Stimulated activated CD4-positive, alpha-beta T cell treated with anti-CD3 and anti-CD28 coated beads, Interleukin-1b, Interleukin-23, amount 100 ng/mL, for 1 hour (primary cell): ENCODE data around the gene MARK3.

ENCODE experiments used
- DNase-seq, 2 donors: peaks; one replicate each; pipeline ENCODE4 v3.0.0-alpha.2; 2020; ENCODE audit warnings: low read depth in 2 of 2

The MARK3 gene

GRCh38 chr14:103535081-103535890 lies 150.1 kb downstream of the MARK3 start:
- no peak for DNase-seq

GRCh38 chr14:103535891-103536565 lies 150.8 kb downstream of the MARK3 start:
- DNase-seq = no peak

GRCh38 chr14:103536693-103537092 lies 151.5 kb downstream of the MARK3 start:
- no peak for DNase-seq

GRCh38 chr14:103537175-103537990 lies 152.2 kb downstream of the MARK3 start:
- DNase-seq = no peak

GRCh38 chr14:103538291-103539055 lies 153.3 kb downstream of the MARK3 start:
- no peak for DNase-seq

- DNase-seq = no peak
These were observed 154.0 kb downstream of the MARK3 start for GRCh38 chr14:103539056-103539825.

- DNase-seq = no peak
These were observed 155.8 kb downstream of the MARK3 start for GRCh38 chr14:103540821-103541708.

- no peak for DNase-seq
These were observed 156.7 kb downstream of the MARK3 start for GRCh38 chr14:103541709-103542604.

GRCh38 chr14:103542605-103543088 lies 157.4 kb downstream of the MARK3 start:
- no peak for DNase-seq

- DNase-seq = no peak
These were observed 157.9 kb downstream of the MARK3 start for GRCh38 chr14:103543140-103543539.

- no peak for DNase-seq
These were observed 158.6 kb downstream of the MARK3 start for GRCh38 chr14:103543721-103544387.

- no peak for DNase-seq
These were observed 159.4 kb downstream of the MARK3 start for GRCh38 chr14:103544388-103545218.

- DNase-seq = no peak
These were observed 160.2 kb downstream of the MARK3 start for GRCh38 chr14:103545219-103545914.

- no peak for DNase-seq
These were observed 160.9 kb downstream of the MARK3 start for GRCh38 chr14:103545915-103546651.

GRCh38 chr14:103546652-103547454 lies 161.6 kb downstream of the MARK3 start:
- peak; percentile 41 to 56 for DNase-seq
